GM12878 (cell line): ENCODE measurements around the gene SLMAP.

Source experiments
- CHD1 ChIP-seq: IDR thresholded peaks from 2 replicates; pipeline ENCODE4 v1.6.1; 2012; ENCODE audit warnings: low read depth, low read length, improper control_type of control experiment
- CTCF ChIP-seq, 3 experiments: IDR thresholded peaks in 2 of 3; conservative IDR thresholded peaks in 1 of 3; 2 replicates each; pipeline ENCODE4 v1.5.1; 2011; ENCODE audit warnings: low read depth in 3 of 3, low read length in 3 of 3, mild to moderate bottlenecking in 3 of 3, control low read depth in 2 of 3, moderate library complexity in 2 of 3, inconsistent platforms in 1 of 3, mixed read lengths in 1 of 3; ENCODE audit not compliant: control insufficient read depth in 2 of 3, insufficient read depth in 1 of 3; ENCODE audit errors: extremely low read depth in 1 of 3
- HDAC2 ChIP-seq: fragments of 200-600 bp; sonication (generic); IDR thresholded peaks from 2 replicates; pipeline ENCODE4 v1.6.1; 2017

- no peak for TF ChIP-seq CHD1
- no peak for TF ChIP-seq CTCF (IDR thresholded peaks at IDR 0.05 in 2 of 3, conservative IDR thresholded peaks at IDR 0.05 in 1 of 3; ENCODE audit: control insufficient read depth in 2 of 3, extremely low read depth in 1 of 3, insufficient read depth in 1 of 3, low read depth in 3 of 3, low read length in 3 of 3)
- TF ChIP-seq HDAC2, result no peak
Measured at GRCh38 chr3:57896031-57896430, 139.9 kb downstream of the SLMAP start.
